COLO829 (cell line): ENCODE data around the gene ITGBL1.

Experiments
- DNase-seq: peaks from one replicate; pipeline ENCODE4 v3.0.0; 2012; ENCODE audit warnings: low spot score

ITGBL1 gene

DNA sequence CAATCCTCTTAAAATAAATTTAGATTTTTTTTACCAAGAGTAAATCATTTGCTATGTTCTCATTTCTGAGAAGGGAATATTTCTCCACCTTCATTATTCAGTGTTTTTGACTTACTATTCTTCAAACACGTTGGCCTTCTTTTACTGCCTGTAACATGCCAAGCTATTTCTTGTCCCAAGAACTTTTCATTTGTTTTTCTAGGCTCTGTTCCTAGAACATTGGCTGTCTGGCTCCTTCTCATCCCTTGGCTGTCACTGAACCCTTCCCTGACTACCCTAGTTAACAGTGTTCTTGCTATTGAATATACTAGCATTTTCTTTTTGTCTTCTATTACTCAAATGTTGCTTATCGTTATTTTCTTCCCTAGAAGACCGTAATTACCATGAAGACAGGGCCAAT is 248.1 kb downstream of the ITGBL1 start:
- DNase-seq = no peak

DNA sequence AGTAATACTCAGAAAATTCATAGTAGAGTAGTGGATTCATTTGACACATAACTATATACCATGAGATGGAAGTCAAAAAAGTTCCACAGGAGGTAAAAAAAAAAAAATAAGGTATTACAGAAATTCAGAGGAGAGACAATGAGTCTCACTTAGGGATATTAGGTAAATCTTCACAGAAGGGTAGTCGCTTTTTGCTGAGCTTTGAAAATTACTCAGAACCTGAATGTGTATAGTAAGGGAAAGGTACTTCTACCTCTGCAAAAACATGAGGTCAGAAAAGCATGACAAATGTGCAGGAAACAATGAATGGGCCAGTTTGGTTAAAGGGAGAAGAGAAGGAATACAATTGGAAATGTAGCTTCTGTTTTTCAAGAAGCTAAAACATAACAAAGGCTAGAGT is 250.6 kb downstream of the ITGBL1 start:
- DNase-seq = no peak

DNA sequence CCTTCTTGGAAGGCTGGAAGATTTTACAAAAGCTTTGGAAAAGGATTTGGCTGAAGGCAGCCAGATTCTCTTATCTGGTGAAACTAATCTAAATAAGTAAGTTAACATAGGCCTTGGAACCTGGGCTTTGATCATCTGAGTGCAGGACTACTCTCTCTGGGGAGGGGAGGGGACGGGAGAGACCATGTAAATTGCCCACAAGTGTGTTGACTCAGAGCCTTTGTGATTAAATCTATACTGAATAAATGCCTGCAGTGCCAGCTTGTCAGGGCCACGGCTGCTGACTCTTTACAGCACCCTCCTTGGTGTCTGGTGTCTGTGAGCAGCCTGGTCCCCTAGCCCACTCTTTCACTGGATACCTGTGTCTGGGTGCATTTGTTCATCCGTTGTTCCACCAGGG is 251.4 kb downstream of the ITGBL1 start:
- DNase-seq = no peak

- no peak for DNase-seq
Measured at GRCh38 chr13:101706651-101707050, 254.2 kb downstream of the ITGBL1 start.

GRCh38 chr13:101707659-101708058 is 255.2 kb downstream of the ITGBL1 start:
- no peak for DNase-seq

GRCh38 chr13:101708115-101708514 is 255.6 kb downstream of the ITGBL1 start:
- no peak for DNase-seq

GRCh38 chr13:101709952-101710351 is 257.5 kb downstream of the ITGBL1 start:
- DNase-seq = no peak

- no peak for DNase-seq
Measured at GRCh38 chr13:101711307-101712025, 259.0 kb downstream of the ITGBL1 start.

DNA sequence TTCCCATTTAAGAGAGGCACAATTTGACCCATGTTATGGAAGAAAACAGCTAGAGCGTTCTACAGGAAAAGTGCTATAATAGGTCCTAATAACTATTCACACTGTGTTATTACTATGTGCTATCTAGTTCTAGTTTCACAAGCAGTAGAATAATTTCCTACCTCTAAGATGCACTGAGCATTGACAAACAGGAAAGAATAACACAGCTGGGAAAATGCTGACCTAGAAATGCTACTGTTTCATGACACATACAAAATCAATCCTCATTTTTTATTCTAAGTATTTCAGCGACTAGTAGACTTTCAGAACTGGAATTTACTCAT is 259.5 kb downstream of the ITGBL1 start:
- no peak for DNase-seq

GRCh38 chr13:101714195-101714594 is 261.7 kb downstream of the ITGBL1 start:
- no peak for DNase-seq

DNA sequence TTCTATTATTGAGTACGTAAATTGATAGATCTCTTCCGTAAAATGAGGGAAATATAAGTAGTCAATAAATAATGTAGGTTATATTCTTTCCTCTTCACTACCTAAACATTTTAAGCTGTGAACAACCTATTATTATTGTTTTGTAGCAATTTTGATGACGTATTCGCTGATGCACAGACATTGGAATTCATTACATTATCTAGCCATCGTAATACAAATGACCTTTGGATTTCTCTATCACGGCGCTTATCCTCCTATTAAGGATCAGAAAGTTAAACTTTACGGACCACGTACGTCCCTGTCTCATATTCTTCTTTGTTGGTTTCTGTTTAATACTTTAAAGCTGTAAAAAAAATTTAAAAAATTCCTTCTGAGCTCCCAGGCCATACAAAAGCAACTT is 264.9 kb downstream of the ITGBL1 start:
- no peak for DNase-seq

DNA sequence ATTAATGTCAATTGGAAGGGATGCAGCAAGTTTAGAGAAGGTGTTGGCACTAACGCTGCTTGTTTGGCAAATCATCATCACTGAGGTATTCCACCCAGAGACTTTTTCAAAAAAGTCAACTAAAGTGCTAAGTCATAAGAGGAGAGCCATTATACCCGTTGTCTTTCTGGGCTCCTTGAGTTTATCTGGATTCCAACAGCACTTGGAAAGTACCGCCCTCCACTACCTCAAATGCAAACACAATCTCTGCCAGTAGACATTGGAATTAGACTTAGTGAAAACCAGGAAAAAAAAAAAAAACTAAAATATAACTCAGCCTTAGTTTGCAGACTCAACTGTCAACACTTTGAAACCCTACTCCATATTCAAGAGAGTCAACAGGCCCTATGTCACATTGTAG is 266.0 kb downstream of the ITGBL1 start:
- no peak for DNase-seq

DNA sequence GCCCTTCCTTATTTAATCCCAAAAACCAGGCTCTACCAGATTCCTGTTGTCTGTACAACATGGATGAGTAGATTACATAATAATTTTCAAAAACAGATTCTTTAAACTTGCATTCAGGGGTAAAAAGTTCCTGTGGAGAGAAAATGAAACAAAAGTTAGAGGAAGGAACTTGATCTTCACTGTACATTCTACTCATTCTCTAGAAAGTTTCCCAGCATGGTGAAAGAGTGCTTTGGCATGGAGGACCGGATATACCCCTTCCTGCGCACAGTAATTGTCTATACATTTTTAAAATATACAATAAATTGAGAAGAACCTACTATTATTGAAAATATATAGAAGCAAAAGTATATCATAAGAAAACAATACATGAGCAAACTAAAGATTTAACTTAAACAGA is 274.2 kb downstream of the ITGBL1 start:
- DNase-seq = no peak

DNA sequence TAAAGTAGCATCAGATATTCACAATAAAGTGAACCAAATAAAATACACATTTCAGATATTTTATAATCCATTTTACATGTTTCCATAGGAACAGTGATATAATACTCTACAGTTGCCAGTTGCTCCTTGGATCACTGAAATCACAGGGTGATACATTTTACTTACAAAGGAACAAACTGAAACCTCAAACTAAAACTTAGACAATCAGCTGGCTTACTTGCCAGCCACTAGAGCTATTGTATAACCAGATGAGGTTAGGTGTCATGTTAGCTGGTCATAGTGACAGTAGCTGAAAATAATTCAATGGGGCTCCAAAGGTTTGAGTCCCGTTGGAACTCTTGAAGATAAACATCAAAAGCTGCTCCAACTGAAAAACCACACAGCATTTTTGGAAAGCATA is 274.6 kb downstream of the ITGBL1 start:
- DNase-seq = no peak

DNA sequence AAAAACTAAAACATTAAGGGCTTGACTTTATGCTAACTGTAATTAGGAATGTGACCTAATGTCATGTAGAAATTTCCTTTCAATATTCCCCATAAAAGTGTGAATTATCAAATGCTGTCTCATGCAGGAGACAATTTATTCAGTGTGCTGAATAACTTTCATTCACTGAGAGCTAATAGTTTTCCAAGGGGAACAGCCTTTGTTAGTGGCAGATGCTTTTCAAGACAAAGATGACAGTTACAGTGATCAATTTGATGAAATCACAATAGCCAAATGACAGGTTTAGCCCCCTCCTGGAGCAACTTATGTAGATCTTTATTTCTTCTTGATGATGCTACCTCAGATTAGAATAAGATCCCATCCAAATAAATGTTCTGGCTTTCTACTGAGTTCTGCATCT is 275.5 kb downstream of the ITGBL1 start:
- no peak for DNase-seq

- no peak for DNase-seq
Measured at GRCh38 chr13:101728615-101729014, 276.1 kb downstream of the ITGBL1 start.

DNA sequence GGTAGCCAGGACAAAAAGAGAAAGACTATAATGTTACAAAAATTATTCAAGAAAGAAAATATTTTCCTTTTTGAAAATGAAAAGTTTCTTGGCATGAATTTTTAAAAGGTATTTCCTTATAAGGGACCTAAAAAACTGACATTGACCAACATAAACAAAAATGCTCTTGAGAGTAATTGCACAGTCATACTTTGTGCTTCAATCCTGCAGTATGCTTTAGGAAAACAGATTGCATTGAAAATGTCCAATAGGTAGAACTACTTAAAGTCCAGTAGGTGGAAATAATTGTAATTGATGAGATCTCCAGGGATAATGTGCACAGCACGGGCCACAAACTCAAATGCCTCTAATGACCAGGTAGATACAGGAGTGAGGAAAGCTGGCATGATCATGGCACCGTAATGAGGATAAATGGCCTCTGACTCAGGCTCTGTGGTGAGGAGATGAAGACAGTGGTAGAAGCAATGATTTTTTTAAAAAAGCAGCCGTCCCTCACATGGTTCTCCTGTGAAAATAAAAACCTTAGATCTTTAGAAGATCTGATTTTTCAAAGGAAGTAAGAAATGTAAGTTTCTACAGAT is 278.0 kb downstream of the ITGBL1 start:
- no peak for DNase-seq

GRCh38 chr13:101736566-101736965 is 284.1 kb downstream of the ITGBL1 start:
- no peak for DNase-seq

DNA sequence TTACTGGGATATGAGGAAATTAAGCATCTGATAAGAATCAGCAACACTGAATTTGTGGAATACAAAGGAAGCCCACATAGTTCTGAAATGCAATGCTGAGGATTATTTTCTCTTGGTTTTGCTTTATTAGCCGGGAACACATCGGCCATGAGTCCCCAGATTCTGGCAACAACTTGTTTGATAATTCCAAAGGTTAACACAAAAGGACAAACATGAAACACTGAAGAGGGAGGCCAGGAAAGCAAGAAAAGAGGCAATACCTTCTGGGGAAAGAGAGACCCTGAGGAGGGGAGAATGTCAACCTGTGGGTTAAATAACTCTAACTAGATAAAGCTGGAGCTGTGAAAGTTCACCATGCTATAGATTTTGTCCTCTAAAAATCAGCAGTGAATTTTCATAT is 285.9 kb downstream of the ITGBL1 start:
- no peak for DNase-seq

GRCh38 chr13:101739382-101740178 is 287.1 kb downstream of the ITGBL1 start:
- DNase-seq = no peak

DNA sequence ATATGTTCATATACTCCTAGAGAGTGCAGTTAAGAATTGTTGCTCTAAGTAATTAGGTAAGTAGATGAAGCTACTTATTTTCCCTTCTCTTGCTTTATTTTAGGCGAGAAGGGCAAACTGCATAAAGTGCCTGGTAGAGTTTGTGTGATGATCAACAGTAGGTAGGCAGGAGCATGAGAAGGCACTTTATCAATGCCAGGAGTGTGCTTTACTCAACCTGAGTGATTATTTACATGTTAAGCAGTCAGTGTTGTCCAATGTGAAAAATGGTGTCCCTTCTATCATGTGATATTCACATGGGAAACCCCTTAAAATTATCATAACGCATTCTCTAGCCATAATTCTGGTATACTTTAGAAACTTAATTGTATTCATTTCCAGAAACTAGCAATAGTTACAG is 294.0 kb downstream of the ITGBL1 start:
- no peak for DNase-seq

DNA sequence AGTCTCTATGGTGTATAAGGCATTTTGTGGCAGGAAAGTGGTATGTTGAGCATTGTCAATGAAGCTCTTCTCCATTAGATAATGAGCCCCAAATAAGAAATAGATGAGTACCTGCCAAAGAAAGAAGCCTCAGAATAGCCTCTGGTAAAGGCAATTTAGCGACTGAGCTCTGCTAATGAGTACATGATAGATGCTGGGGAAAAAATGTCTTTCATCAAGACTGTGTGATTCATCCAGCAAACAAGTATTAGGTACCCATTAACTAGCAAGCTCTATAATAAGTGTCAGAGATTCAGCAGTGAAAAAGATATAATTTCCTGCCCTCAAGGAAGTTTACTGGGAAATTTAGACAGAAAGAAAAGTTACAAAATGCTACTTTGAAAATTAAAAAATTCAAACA is 294.6 kb downstream of the ITGBL1 start:
- no peak for DNase-seq

DNA sequence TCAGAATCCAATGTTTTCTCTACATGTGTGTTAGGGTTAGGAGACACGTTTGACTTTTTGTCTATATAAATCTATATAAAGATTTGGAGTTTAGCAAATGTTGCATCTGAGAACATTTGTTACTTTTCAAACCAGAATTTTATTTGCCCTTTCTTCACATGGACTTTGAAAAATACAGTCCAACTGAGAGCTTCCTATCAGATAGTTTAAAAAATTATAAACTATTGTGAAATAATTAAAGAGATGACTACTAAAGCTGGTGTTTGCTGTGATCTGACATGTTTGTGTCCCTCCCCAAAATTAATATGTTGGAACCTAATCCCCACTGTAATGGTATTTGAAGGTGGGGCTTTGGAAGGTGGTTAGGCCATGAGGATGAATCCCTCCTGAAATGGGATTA is 297.1 kb downstream of the ITGBL1 start:
- DNase-seq = no peak

DNA sequence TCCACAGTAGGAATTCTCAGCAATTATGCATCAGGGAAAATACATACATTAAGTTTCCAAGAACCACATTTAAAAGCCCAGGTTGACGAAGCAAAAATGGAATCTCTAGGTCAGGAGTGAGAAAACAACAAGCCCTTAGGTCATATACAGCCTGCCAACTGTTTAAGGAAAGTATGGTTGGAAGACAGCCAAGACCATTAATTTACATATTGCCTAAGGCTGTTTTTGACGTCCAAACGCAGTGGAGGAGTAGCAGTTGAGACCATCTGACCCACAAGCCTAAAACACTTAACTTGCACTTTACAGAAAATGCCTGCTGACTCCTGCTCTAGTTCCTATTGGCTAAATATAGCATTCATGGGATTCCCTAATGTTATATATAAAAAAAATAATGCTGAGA is 299.0 kb downstream of the ITGBL1 start:
- DNase-seq = peak; percentile 12
